Neuron (in vitro differentiated cells): ENCODE data around the gene PIK3C3.
"Not testable (repeated sequence)": the region's sequence is repeated elsewhere in the genome, so short reads cannot be mapped to it uniquely, and the experiment has no call there.

Experiments
- H2AFZ ChIP-seq: one replicate; pipeline ENCODE4 v1.6.1; 2013; ENCODE audit warnings: low read depth, mild to moderate bottlenecking, inconsistent platforms, low read length, moderate library complexity
- H3K27me3 ChIP-seq: one replicate; pipeline ENCODE4 v1.6.1; 2013; ENCODE audit warnings: low read length; ENCODE audit not compliant: insufficient read depth
- H3K36me3 ChIP-seq: one replicate; pipeline ENCODE4 v1.6.1; 2013; ENCODE audit warnings: low read length; ENCODE audit not compliant: insufficient read depth
- H3K4me1 ChIP-seq: one replicate; pipeline ENCODE4 v1.6.1; 2013; ENCODE audit warnings: low read length; ENCODE audit not compliant: insufficient read depth
- H3K4me3 ChIP-seq: 2 replicates; pipeline ENCODE4 v1.5.1; 2013; ENCODE audit warnings: mild to moderate bottlenecking, low read length, moderate library complexity
- H3K9me3 ChIP-seq: one replicate; pipeline ENCODE4 v1.6.1; 2013; ENCODE audit warnings: low read length

PIK3C3 gene

GRCh38 chr18:42106784-42107183 is 151.8 kb downstream of the PIK3C3 start:
- no peaks in the 10 kb centered on the region for H3K9me3 ChIP-seq
- no peaks in the 10 kb centered on the region for H3K36me3 ChIP-seq
- H3K27me3 ChIP-seq: no peaks in the 10 kb centered on the region
- no peak overlapping the region for H2AFZ ChIP-seq
- H3K4me3 ChIP-seq: no peak overlapping the region
- H3K4me1 ChIP-seq: peaks cover 44% of the 10 kb centered on the region

GRCh38 chr18:42107287-42107686 is 152.3 kb downstream of the PIK3C3 start:
- H2AFZ ChIP-seq: no peak overlapping the region
- no peak overlapping the region for H3K4me3 ChIP-seq
- no peaks in the 10 kb centered on the region for H3K9me3 ChIP-seq
- H3K36me3 ChIP-seq: no peaks in the 10 kb centered on the region
- peaks cover 44% of the 10 kb centered on the region for H3K4me1 ChIP-seq
- H3K27me3 ChIP-seq: no peaks in the 10 kb centered on the region

- Histone ChIP-seq H3K4me1 (peaks cover 44% of the 10 kb centered on the region), H3K36me3 (no peaks in the 10 kb centered on the region), H2AFZ (no peak overlapping the region), H3K4me3 (no peak overlapping the region), H3K9me3 (no peaks in the 10 kb centered on the region), H3K27me3 (no peaks in the 10 kb centered on the region)
These were observed 152.8 kb downstream of the PIK3C3 start for GRCh38 chr18:42107691-42108450.

GRCh38 chr18:42112147-42112546 is 157.1 kb downstream of the PIK3C3 start:
- peaks cover 30% of the 10 kb centered on the region for H3K4me1 ChIP-seq
- not testable (repeated sequence) for H3K27me3 ChIP-seq, H3K4me3 ChIP-seq, H3K9me3 ChIP-seq, H3K36me3 ChIP-seq, H2AFZ ChIP-seq

- peaks cover 24% of the 10 kb centered on the region for H3K4me1 ChIP-seq
- H3K27me3 ChIP-seq: no peaks in the 10 kb centered on the region
- H3K4me3 ChIP-seq: no peak overlapping the region
- H2AFZ ChIP-seq: no peak overlapping the region
- H3K36me3 ChIP-seq: no peaks in the 10 kb centered on the region
- H3K9me3 ChIP-seq: no peaks in the 10 kb centered on the region
These were observed 157.8 kb downstream of the PIK3C3 start for GRCh38 chr18:42112657-42113420.

- peak overlapping the region; percentile 85 for H2AFZ ChIP-seq
- H3K27me3 ChIP-seq: no peaks in the 10 kb centered on the region
- no peak overlapping the region for H3K4me3 ChIP-seq
- no peaks in the 10 kb centered on the region for H3K36me3 ChIP-seq
- peaks cover 17% of the 10 kb centered on the region for H3K4me1 ChIP-seq
- H3K9me3 ChIP-seq: no peaks in the 10 kb centered on the region
These were observed 158.6 kb downstream of the PIK3C3 start for GRCh38 chr18:42113529-42114191.

GRCh38 chr18:42114310-42114943 is 159.4 kb downstream of the PIK3C3 start:
- peaks cover 10% of the 10 kb centered on the region for H3K4me1 ChIP-seq
- H3K27me3 ChIP-seq: no peaks in the 10 kb centered on the region
- H2AFZ ChIP-seq: peak overlapping the region; percentile 85
- H3K9me3 ChIP-seq: no peaks in the 10 kb centered on the region
- no peaks in the 10 kb centered on the region for H3K36me3 ChIP-seq
- H3K4me3 ChIP-seq: no peak overlapping the region

- H2AFZ ChIP-seq: no peak overlapping the region
- H3K4me3 ChIP-seq: no peak overlapping the region
- H3K36me3 ChIP-seq: no peaks in the 10 kb centered on the region
- no peaks in the 10 kb centered on the region for H3K27me3 ChIP-seq
- H3K4me1 ChIP-seq: no peaks in the 10 kb centered on the region
- H3K9me3 ChIP-seq: no peaks in the 10 kb centered on the region
These were observed 171.6 kb downstream of the PIK3C3 start for GRCh38 chr18:42126586-42126985.

- no peaks in the 10 kb centered on the region for H3K27me3 ChIP-seq
- no peaks in the 10 kb centered on the region for H3K4me1 ChIP-seq
These were observed 176.3 kb downstream of the PIK3C3 start for GRCh38 chr18:42131066-42131929.

GRCh38 chr18:42131930-42132244 is 176.9 kb downstream of the PIK3C3 start:
- Histone ChIP-seq H3K4me1 (no peaks in the 10 kb centered on the region), H3K4me3 (no peak overlapping the region), H3K27me3 (no peaks in the 10 kb centered on the region), H2AFZ (no peak overlapping the region), H3K9me3 (no peaks in the 10 kb centered on the region), H3K36me3 (no peaks in the 10 kb centered on the region)

More at GRCh38 chr18:42131066-42131929, 176.3 kb downstream of the PIK3C3 start:
- no peaks in the 10 kb centered on the region for H3K36me3 ChIP-seq
- no peaks in the 10 kb centered on the region for H3K9me3 ChIP-seq
- H2AFZ ChIP-seq: no peak overlapping the region
- H3K4me3 ChIP-seq: no peak overlapping the region
